OCI-LY3 (cell line): ENCODE results near the gene ZMYND12.
"Not testable (repeated sequence)": the region's sequence is repeated elsewhere in the genome, so short reads cannot be mapped to it uniquely, and the experiment has no call there.

Experiments used
- H2AFZ ChIP-seq: fragments of 200-600, 300-600 bp; shearing (Covaris generic); 2 replicates; pipeline ENCODE4 v1.6.0; 2014; ENCODE audit warnings: antibody characterized with exemption, low read depth, low read length
- H3K27ac ChIP-seq: fragments of 200-600, 300-600 bp; sonication (generic); 2 replicates; pipeline ENCODE4 v1.5.1; 2014; ENCODE audit warnings: mild to moderate bottlenecking, low read length, moderate library complexity, mixed read lengths
- H3K27me3 ChIP-seq: fragments of 200-600, 300-600 bp; sonication (generic); 2 replicates; pipeline ENCODE4 v1.6.1; 2014; ENCODE audit warnings: low read depth, low read length, mixed read lengths
- H3K36me3 ChIP-seq: fragments of 200-600, 300-600 bp; sonication (generic); replicated peaks from 2 replicates; pipeline ENCODE3; 2014; ENCODE audit warnings: low read depth, low read length, mixed read lengths
- H3K4me1 ChIP-seq: fragments of 300-600, 200-600 bp; sonication (generic); 2 replicates; pipeline ENCODE4 v1.6.1; 2014; ENCODE audit warnings: low read length, mixed read lengths
- H3K4me2 ChIP-seq: fragments of 200-600, 300-600 bp; sonication (generic); 2 replicates; pipeline ENCODE4 v1.6.1; 2014; ENCODE audit warnings: low read length, mixed read lengths
- H3K4me3 ChIP-seq: fragments of 300-600, 200-600 bp; sonication (generic); 2 replicates; pipeline ENCODE4 v1.5.1; 2014; ENCODE audit warnings: antibody characterized with exemption, mild to moderate bottlenecking, low read length, moderate library complexity
- H3K79me2 ChIP-seq: fragments of 300-600, 200-600 bp; shearing (Covaris generic); 2 replicates; pipeline ENCODE4 v1.6.1; 2014; ENCODE audit warnings: mild to moderate bottlenecking, low read length, mixed read lengths
- H3K9ac ChIP-seq: fragments of 300-600, 200-600 bp; shearing (Covaris generic); 2 replicates; pipeline ENCODE4 v1.6.0; 2014; ENCODE audit warnings: mild to moderate bottlenecking, low read length, moderate library complexity
- H3K9me3 ChIP-seq: fragments of 200-600, 300-600 bp; shearing (Covaris generic); 2 replicates; pipeline ENCODE4 v1.6.1; 2014; ENCODE audit warnings: low read length, mixed read lengths; ENCODE audit not compliant: insufficient read depth
- H4K20me1 ChIP-seq: fragments of 200-600, 300-600 bp; sonication (generic); 2 replicates; pipeline ENCODE4 v1.6.1; 2016; ENCODE audit warnings: low read length, mixed read lengths; ENCODE audit not compliant: insufficient read depth
- EZH2phosphoT487 ChIP-seq: fragments of 200-600 bp; shearing (Covaris generic); IDR thresholded peaks from 2 replicates; pipeline ENCODE4 v1.6.1; 2018; ENCODE audit warnings: antibody characterized with exemption, mixed run types, low read depth
- TF ChIP-seq, protein P1 (sequence below): fragments of 200-600, 300-600 bp; sonication (generic); IDR thresholded peaks from 2 replicates; pipeline ENCODE4 v1.5.1; 2014; ENCODE audit warnings: antibody characterized with exemption, low read length, low read depth

Gene ZMYND12, protein sequence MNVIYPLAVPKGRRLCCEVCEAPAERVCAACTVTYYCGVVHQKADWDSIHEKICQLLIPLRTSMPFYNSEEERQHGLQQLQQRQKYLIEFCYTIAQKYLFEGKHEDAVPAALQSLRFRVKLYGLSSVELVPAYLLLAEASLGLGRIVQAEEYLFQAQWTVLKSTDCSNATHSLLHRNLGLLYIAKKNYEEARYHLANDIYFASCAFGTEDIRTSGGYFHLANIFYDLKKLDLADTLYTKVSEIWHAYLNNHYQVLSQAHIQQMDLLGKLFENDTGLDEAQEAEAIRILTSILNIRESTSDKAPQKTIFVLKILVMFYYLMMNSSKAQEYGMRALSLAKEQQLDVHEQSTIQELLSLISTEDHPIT

DNA sequence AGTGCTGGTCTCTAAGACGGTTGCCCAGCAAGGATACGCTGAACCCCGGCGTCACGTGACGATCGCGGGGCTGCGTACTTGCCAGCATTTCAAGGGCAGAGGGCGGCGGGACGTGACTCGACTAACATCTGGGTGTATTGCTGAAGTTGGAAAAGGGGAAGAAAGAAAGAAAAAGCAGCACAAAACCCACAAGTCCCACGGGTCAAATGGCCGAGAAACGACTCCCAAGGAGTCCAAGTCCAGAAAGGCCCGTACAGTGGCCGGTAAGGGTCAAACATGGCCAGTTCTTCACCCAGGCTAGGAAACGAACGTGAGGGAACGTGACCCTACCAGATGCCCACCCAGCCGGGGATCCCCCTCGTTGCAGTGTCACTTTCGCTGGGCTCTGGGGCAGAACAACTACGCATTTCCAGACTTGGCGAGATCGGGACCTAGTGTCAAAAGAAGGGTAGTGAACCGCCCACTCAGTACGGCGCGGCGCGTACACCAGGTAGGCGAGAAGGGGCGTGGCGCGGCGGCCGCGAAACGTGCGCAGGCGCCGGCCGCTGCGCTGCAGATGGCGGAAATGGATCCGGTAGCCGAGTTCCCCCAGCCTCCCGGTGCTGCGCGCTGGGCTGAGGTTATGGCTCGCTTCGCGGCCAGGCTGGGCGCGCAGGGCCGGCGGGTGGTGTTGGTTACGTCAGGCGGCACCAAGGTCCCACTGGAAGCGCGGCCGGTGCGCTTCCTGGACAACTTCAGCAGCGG, at the start of gene ZMYND12, which contains the start of gene PPCS:
TSS of gene ZMYND12 (minus strand) at position 13 of the 744 bp plus-strand sequence. CDS start 25 bp downstream, outside the sequence.
TSS of gene PPCS (plus strand) at position 534 of the 744 bp plus-strand sequence. CDS start at position 557, 23 bp downstream.
- peaks cover 22% of the 10 kb centered on the region for H3K36me3 ChIP-seq
- H3K4me2 ChIP-seq, result peak within 1 kb of the TSS; percentile 93
- H2AFZ ChIP-seq, result peak within 1 kb of the TSS; percentile 82
- peaks cover 16% of the 10 kb centered on the region for H3K79me2 ChIP-seq
- peaks cover 5% of the 10 kb centered on the region for H3K4me1 ChIP-seq
- no peaks in the 10 kb centered on the region for H3K27me3 ChIP-seq
- TF ChIP-seq, protein P1, sequence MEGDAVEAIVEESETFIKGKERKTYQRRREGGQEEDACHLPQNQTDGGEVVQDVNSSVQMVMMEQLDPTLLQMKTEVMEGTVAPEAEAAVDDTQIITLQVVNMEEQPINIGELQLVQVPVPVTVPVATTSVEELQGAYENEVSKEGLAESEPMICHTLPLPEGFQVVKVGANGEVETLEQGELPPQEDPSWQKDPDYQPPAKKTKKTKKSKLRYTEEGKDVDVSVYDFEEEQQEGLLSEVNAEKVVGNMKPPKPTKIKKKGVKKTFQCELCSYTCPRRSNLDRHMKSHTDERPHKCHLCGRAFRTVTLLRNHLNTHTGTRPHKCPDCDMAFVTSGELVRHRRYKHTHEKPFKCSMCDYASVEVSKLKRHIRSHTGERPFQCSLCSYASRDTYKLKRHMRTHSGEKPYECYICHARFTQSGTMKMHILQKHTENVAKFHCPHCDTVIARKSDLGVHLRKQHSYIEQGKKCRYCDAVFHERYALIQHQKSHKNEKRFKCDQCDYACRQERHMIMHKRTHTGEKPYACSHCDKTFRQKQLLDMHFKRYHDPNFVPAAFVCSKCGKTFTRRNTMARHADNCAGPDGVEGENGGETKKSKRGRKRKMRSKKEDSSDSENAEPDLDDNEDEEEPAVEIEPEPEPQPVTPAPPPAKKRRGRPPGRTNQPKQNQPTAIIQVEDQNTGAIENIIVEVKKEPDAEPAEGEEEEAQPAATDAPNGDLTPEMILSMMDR, result no peak
- no peak for TF ChIP-seq EZH2phosphoT487
- peak within 1 kb of the TSS; percentile 96 for H3K4me3 ChIP-seq
- H3K9me3 ChIP-seq, result no peaks in the 10 kb centered on the region
- H3K9ac ChIP-seq, result peak within 1 kb of the TSS; percentile 95
- H4K20me1 ChIP-seq, result no peaks in the 10 kb centered on the region
- H3K27ac ChIP-seq, result peak within 1 kb of the TSS; percentile 66

DNA sequence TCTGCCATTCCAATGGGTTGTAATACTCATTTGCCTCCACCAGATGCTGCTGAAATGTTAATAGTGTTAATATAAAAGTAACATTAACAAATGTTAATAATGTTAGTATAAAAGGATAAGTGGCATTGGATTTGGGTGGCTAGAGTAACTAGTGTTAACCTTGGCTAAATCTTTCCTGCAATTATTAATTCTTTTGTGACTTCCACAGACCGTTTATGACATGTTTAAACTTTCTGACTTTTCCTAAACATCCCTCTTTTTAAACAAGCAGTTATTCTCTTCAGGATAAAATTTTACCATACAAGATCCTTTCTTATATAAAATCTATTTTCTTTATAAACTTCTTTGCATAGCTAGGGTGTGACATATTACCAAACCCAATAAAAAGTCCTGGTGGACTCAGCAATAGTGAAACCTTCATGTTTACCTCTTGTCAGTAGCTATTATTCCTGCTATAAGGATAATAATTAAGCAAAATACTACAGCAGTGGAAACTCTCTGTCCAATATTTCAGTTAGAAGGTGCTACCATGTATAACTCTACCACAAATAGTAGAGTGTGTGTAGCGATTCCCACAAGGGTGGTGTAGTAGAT, 48.8 kb upstream of the ZMYND12 start:
- Histone ChIP-seq H2AFZ (no peak overlapping the region), H3K4me3 (no peak overlapping the region), H3K9ac (no peak overlapping the region), H3K79me2 (no peaks in the 10 kb centered on the region), H3K27ac (no peak overlapping the region), H3K4me1 (no peaks in the 10 kb centered on the region), H4K20me1 (no peaks in the 10 kb centered on the region), H3K4me2 (no peak overlapping the region), H3K27me3 (no peaks in the 10 kb centered on the region), H3K36me3 (no peaks in the 10 kb centered on the region), H3K9me3 (no peaks in the 10 kb centered on the region)
- TF ChIP-seq, protein P1, result no peak
- no peak for TF ChIP-seq EZH2phosphoT487

DNA sequence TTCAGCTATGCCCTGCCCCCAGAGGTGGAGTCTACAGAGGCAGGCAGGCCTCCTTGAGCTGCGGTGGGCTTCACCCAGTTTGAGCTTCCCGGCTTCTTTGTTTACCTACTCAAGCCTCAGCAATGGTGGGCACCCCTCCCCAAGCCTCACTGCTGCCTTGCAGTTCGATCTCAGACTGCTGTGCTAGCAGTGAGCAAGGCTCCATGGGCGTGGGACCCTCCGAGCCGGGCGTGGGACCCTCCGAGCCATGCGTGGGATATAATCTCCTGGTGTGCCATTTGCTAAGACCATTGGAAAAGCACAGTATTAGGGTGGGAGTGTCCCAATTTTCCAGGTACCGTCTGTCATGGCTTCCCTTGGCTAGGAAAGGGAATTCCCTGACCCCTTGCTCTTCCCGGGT, 46.2 kb upstream of the ZMYND12 start:
- H3K36me3 ChIP-seq, H3K4me3 ChIP-seq, H2AFZ ChIP-seq, H3K9ac ChIP-seq, H3K4me2 ChIP-seq, H3K27ac ChIP-seq, H4K20me1 ChIP-seq, H3K4me1 ChIP-seq, H3K79me2 ChIP-seq, H3K27me3 ChIP-seq, H3K9me3 ChIP-seq: not testable (repeated sequence)

DNA sequence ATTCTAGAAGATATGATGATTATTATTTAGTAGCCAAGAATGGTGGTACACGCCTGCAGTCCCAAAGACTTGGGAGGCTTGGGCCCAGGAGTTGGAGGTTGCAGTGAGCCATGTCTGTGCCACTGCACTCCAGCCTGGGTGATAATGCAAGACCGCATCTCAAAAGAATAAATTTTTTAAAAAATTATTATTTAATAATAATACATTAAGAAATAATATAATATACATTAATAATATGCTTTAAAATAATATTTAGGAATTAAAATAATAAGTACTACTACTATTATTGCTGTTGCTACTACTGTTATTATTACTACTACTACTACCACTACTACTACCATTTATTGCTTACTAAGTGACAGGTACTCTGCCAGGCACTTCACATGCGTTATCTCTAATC, 34.4 kb upstream of the ZMYND12 start:
- Histone ChIP-seq H3K4me2 (no peak overlapping the region), H3K9me3 (no peaks in the 10 kb centered on the region), H3K36me3 (no peaks in the 10 kb centered on the region), H3K4me1 (no peaks in the 10 kb centered on the region), H2AFZ (no peak overlapping the region), H3K79me2 (no peaks in the 10 kb centered on the region), H3K27me3 (no peaks in the 10 kb centered on the region), H3K4me3 (no peak overlapping the region), H3K9ac (no peak overlapping the region), H3K27ac (no peak overlapping the region), H4K20me1 (no peaks in the 10 kb centered on the region)
- TF ChIP-seq, protein P1, result no peak
- no peak for TF ChIP-seq EZH2phosphoT487
